ENCODE results near the gene CNST.
"Not testable (repeated sequence)": the region's sequence is repeated elsewhere in the genome, so short reads cannot be mapped to it uniquely, and the experiment has no call there.

CNST gene

DNA sequence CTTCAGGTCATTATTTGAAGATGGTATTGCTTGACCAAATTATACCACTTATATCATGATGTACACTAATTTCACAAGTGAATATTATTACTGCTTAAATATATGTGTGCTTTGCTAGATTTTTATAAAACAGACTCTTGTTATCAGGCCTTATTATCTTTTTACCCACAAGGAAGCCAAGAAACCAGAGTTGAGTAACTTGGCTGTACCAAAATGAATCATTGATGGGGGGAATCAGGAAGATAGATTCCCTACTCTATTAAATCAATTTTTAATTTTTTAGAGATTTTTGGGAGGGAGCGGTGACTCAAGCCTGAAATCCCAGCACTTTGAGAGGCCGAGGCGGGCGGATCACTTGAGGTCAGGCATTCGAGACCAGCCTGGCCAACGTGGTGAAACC, 141.9 kb downstream of the CNST start:
- DNase-seq (ENCODE audit: low read depth in 2 of 2): no peak

DNA sequence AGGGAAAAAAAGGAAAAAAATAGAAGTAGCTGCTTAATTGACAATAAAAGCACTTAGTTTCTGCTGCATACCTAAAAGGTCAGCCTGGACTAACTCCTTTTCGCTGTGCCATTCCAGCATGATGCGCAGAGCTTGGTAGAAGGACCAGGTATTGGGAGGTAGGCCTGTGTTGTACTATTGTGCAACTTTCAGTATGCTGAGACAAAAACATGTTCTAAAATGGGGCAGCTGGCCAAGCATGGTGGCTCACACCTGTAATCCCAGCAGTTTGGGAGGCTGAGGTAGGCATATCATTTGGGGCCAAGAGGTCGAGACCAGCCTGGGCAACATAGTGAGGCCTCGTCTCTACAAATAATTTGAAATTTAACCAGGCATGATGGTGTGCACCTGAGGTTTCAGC, 142.9 kb downstream of the CNST start:
- no peak for DNase-seq (ENCODE audit: low read depth in 2 of 2)

DNA sequence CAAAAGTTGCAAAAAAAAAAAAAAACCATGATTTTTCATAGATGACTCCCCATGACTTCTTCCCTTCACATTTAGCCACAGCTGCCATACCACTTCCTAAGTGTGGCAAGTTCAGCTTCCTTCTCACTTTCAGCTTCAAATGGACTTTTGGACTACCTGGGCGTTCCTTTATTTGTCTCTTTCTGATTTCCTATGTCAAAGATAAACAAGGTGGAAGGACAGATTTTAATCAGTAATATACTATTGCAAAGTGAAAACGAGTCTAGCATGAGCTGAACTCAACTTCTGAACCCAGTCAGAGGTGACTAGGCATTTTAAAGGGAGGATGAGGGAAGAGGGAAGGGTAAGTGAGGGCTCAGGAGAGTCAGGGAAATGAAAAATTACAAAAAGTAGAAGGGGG, 143.6 kb downstream of the CNST start:
- DNase-seq (ENCODE audit: low read depth in 2 of 2): no peak

DNA sequence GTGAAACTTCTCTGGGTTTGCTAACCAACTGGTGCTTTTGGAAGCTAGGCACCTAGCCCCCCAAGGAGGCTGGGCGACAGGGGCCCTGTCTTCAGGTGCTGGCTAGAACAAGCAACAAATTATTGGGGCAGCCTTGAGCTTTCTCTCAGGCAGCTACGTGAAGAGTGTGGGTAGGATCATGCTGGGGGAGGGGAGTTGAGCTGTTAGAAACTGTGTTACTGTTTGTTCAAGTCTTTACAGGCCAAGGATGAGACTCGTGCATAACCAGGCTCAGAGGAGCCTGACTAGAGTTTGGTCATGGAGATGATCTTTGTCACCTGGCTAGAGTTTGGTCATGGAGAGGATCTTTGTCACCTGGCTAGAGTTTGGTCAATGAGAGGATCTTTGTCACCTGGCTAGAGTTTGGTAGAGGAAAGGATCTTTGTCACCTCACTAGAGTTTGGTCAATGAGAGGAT, 145.3 kb downstream of the CNST start:
- DNase-seq (ENCODE audit: low read depth in 2 of 2): no peak

DNA sequence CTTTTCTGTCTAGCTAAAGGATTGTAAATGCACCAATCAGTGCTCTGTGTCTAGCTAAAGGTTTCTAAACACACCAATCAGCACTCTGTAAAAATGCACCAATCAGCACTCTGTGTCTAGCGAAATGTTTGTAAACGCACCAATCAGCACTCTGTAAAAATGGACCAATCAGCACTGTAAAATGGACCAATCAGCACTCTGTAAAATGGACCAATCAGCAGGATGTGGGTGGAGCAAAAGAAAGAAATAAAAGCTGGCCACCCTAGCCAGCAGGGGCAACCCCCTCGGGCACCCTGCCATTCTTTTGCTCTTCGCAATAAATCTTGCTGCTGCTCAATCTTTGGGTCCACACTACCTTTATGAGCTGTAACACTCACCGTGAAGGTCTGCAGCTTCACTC, 146.2 kb downstream of the CNST start:
- DNase-seq (ENCODE audit: low read depth in 2 of 2): not testable (repeated sequence)
